Activated T-helper 1 cell treated with anti-CD3 and anti-CD28 coated beads, Interleukin-12 subunit alpha, Interleukin-12 subunit beta, Interleukin-2, Interleukin-4 antibody, amounts not matched to agents 30 ng/mL and 10 ng/mL and 1 ng/mL, durations not matched to agents 14 hours and 24 hours and 36 hours (primary cell): ENCODE data around the gene PDS5A. TPM values are rescaled to one million over a fixed set of nuclear protein-coding genes. Genes with fewer than 3 reads are reported as not detected.
A peak's percentile ranks its signal among the peaks of the same experiment; 100 is the strongest.
"Not testable (repeated sequence)": the region's sequence is repeated elsewhere in the genome, so short reads cannot be mapped to it uniquely, and the experiment has no call there.

ENCODE experiments used
- DNase-seq: peaks from one replicate; pipeline ENCODE4 v3.0.0; 2021; ENCODE audit warnings: low spot score
- H3K27ac Mint-ChIP-seq: one replicate; pipeline ENCODE4 v1.8.0; 2021; ENCODE audit warnings: mild to moderate bottlenecking, mixed read lengths
- H3K27me3 Mint-ChIP-seq: one replicate; pipeline ENCODE4 v1.8.0; 2022; ENCODE audit warnings: mild to moderate bottlenecking, moderate library complexity, mixed read lengths; ENCODE audit not compliant: insufficient read depth
- H3K36me3 Mint-ChIP-seq: one replicate; pipeline ENCODE4 v1.8.0; 2021; ENCODE audit warnings: low read depth, mixed read lengths
- H3K4me1 Mint-ChIP-seq: one replicate; pipeline ENCODE4 v1.8.0; 2021; ENCODE audit warnings: low read depth, mixed read lengths
- H3K4me3 Mint-ChIP-seq: one replicate; pipeline ENCODE4 v1.8.0; 2021; ENCODE audit warnings: mild to moderate bottlenecking, moderate library complexity, mixed read lengths
- H3K9me3 Mint-ChIP-seq: one replicate; pipeline ENCODE4 v1.8.0; 2021; ENCODE audit warnings: mixed read lengths
- intact Hi-C: fragments of 100-400 bp; cut with micrococcal nuclease; formaldehyde crosslinking; loops from one replicate; pipeline ENCODE4 v1.15.1; 2024
- total RNA-seq: library from RNA; stranded (reverse); gene quantifications from 2 replicates; pipeline ENCODE4 v1.2.3, GENCODE V29; 2022

Gene PDS5A
- total RNA-seq, 1 donor from 2014 or later, result 131 TPM

GRCh38 chr4:39873823-39874222 lies 103.9 kb downstream of the PDS5A start:
- Mint-ChIP-seq H3K36me3 (peaks cover 39% of the 10 kb centered on the region), H3K9me3 (no peaks in the 10 kb centered on the region), H3K27me3 (no peaks in the 10 kb centered on the region), H3K27ac (no peak overlapping the region), H3K4me1 (peaks cover 31% of the 10 kb centered on the region), H3K4me3 (peak overlapping the region; percentile 41)
- intact Hi-C loops, result no loop called here
- no peak for DNase-seq

DNA sequence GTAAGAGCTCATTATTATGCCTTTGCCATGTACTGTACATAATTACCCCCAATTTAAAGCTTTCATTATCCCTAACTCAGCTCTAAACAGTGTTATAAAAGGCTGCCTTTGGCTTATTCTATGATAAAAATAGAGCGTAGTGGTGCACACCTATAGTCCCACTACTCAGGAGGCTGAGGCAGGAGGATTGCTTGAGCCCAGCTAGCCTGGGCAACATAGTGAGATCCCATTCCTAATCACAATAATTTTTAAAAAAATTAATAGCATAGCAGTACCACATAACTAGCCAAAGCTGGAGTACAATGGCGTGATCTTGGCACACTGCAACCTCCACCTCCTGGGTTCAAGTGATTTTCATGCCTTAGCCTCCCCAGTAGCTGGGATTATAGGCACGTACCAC lies 112.4 kb downstream of the PDS5A start:
- no peaks in the 10 kb centered on the region for H3K27me3 Mint-ChIP-seq
- peaks cover 27% of the 10 kb centered on the region for H3K36me3 Mint-ChIP-seq
- no peak overlapping the region for H3K27ac Mint-ChIP-seq
- no peak overlapping the region for H3K4me3 Mint-ChIP-seq
- DNase-seq, result no peak
- no peaks in the 10 kb centered on the region for H3K9me3 Mint-ChIP-seq
- peaks cover 4% of the 10 kb centered on the region for H3K4me1 Mint-ChIP-seq
- intact Hi-C loops, result no loop called here

- Mint-ChIP-seq H3K36me3 (peaks cover 32% of the 10 kb centered on the region), H3K27ac (no peak overlapping the region), H3K4me1 (peaks cover 4% of the 10 kb centered on the region), H3K27me3 (no peaks in the 10 kb centered on the region), H3K9me3 (no peaks in the 10 kb centered on the region), H3K4me3 (no peak overlapping the region)
- intact Hi-C loops, result no loop called here
- no peak for DNase-seq
Measured at GRCh38 chr4:39864391-39864790, 113.3 kb downstream of the PDS5A start.

DNA sequence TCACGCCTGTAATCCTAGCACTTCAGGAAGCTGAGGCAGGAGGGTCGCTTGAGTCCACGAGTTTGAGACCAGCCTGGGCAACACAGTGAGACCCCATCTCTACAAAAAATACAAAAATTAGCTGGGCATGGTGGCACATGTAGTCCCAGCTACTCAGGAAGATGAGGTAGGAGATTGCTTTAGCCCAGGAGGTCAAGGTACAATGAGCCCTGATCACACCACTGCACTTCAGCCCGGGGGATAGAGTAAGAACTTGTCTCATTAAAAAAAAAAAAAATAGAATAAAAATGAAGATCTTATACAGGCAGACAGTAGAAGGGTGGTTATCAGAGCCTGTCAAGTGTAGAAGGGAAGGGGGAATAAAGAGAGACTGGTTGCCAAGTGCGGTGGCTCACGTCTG lies 116.9 kb downstream of the PDS5A start:
- H3K9me3 Mint-ChIP-seq, result peaks cover 4% of the 10 kb centered on the region
- DNase-seq, result no peak
- peaks cover 46% of the 10 kb centered on the region for H3K36me3 Mint-ChIP-seq
- intact Hi-C loops, result no loop called here
- H3K4me1 Mint-ChIP-seq, result peaks cover 5% of the 10 kb centered on the region
- no peaks in the 10 kb centered on the region for H3K27me3 Mint-ChIP-seq
- H3K4me3 Mint-ChIP-seq, result no peak overlapping the region
- no peak overlapping the region for H3K27ac Mint-ChIP-seq

- intact Hi-C loops, result no loop called here
- no peak for DNase-seq
- Mint-ChIP-seq H3K36me3 (peaks cover 62% of the 10 kb centered on the region), H3K9me3 (peaks cover 13% of the 10 kb centered on the region), H3K4me1 (peaks cover 12% of the 10 kb centered on the region), H3K27me3 (no peaks in the 10 kb centered on the region), H3K27ac (no peak overlapping the region), H3K4me3 (no peak overlapping the region)
Measured at GRCh38 chr4:39855909-39856512, 121.7 kb downstream of the PDS5A start.

- Mint-ChIP-seq H3K27ac (no peak overlapping the region), H3K9me3 (peaks cover 13% of the 10 kb centered on the region), H3K27me3 (no peaks in the 10 kb centered on the region), H3K4me1 (peaks cover 12% of the 10 kb centered on the region), H3K4me3 (no peak overlapping the region), H3K36me3 (peaks cover 50% of the 10 kb centered on the region)
- intact Hi-C loops, result no loop called here
- DNase-seq, result no peak
Measured at GRCh38 chr4:39852636-39853035, 125.1 kb downstream of the PDS5A start.

DNA sequence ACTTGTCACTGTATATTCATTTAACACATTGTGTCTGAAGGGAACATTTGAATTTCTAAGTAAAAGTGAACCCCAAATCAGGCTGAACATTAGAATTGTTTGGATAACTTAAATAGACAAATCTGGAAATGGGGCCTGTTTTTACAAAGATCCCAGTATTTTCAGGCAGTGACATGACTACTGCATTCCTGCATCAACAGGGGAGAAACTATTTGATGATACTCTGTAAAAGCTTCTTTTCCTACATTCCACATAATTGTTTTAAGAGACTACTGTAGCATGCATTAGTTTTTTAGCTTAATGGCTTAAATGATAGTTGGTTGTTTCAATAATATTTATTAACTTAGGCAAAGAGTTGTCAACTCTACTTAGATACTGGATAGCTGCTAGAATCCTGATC lies 127.0 kb downstream of the PDS5A start:
- no peak overlapping the region for H3K27ac Mint-ChIP-seq
- intact Hi-C loops, result no loop called here
- peaks cover 8% of the 10 kb centered on the region for H3K9me3 Mint-ChIP-seq
- no peaks in the 10 kb centered on the region for H3K27me3 Mint-ChIP-seq
- no peak for DNase-seq
- H3K36me3 Mint-ChIP-seq, result peaks cover 37% of the 10 kb centered on the region
- H3K4me3 Mint-ChIP-seq, result no peak overlapping the region
- H3K4me1 Mint-ChIP-seq, result peaks cover 6% of the 10 kb centered on the region

DNA sequence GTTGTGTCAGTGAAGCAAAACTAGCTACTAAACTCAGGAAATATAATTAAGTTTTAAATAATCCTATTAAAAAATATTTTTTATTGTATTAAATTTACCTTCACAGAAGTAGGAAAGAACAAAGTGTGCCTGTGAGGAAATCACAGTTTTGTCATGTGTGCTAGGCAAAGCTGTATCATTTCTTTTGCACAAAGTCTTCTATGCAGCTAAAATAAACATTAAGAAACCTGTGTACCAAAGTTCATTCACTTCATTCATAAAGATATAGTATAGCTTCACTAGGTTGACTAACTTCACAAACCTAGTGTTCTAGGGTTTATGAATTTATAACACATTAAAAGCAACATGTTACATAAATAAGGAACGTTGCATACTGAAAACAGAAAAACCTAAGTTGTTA lies 131.0 kb downstream of the PDS5A start:
- no peaks in the 10 kb centered on the region for H3K9me3 Mint-ChIP-seq
- no peak overlapping the region for H3K27ac Mint-ChIP-seq
- no peaks in the 10 kb centered on the region for H3K27me3 Mint-ChIP-seq
- H3K4me3 Mint-ChIP-seq, result no peak overlapping the region
- DNase-seq, result no peak
- H3K36me3 Mint-ChIP-seq, result peaks cover 23% of the 10 kb centered on the region
- intact Hi-C loops, result loop anchor here (10.0 kb wide), 1 partner anchor 128 kb away; the partner anchor contains the start of gene PDS5A
- no peaks in the 10 kb centered on the region for H3K4me1 Mint-ChIP-seq

- intact Hi-C loops, result loop anchor here (10.0 kb wide), 1 partner anchor 129 kb away; the partner anchor contains the start of gene PDS5A
- H3K4me1 Mint-ChIP-seq, result no peaks in the 10 kb centered on the region
Measured at GRCh38 chr4:39846120-39846519, 131.6 kb downstream of the PDS5A start.

GRCh38 chr4:39841894-39842293 lies 135.8 kb downstream of the PDS5A start:
- peaks cover 39% of the 10 kb centered on the region for H3K36me3 Mint-ChIP-seq

More at GRCh38 chr4:39846120-39846519, 131.6 kb downstream of the PDS5A start:
- Mint-ChIP-seq H3K27me3 (no peaks in the 10 kb centered on the region), H3K9me3 (no peaks in the 10 kb centered on the region), H3K27ac (no peak overlapping the region), H3K4me3 (no peak overlapping the region), H3K36me3 (peaks cover 25% of the 10 kb centered on the region)
- no peak for DNase-seq

GRCh38 chr4:39840516-39840915 lies 137.2 kb downstream of the PDS5A start:
- peaks cover 46% of the 10 kb centered on the region for H3K36me3 Mint-ChIP-seq

More at GRCh38 chr4:39841894-39842293, 135.8 kb downstream of the PDS5A start:
- Mint-ChIP-seq H3K9me3 (no peaks in the 10 kb centered on the region), H3K27ac (no peak overlapping the region), H3K4me1 (no peaks in the 10 kb centered on the region), H3K27me3 (no peaks in the 10 kb centered on the region), H3K4me3 (no peak overlapping the region)
- DNase-seq, result no peak
- intact Hi-C loops, result loop anchor here (10.0 kb wide), 1 partner anchor 133 kb away; the partner anchor contains the start of gene PDS5A

DNA sequence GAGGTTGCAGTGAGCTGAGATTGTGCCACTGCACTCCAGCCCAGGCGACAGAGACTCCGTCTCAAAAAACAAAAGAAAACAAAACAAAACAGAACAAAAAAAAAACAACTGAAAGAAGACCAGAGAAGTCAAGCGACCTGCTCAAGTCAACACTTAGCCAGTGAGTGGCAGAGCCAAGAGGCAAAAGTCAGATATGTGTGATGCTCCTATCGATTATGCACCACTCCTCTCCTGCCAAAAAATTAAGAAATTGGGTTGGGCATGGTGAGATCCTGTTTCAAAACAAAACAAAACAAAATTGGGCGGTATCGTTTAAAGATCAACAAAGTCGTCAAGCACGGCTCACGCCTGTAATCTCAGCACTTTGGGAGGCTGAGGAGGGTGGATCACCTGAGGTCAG lies 137.7 kb downstream of the PDS5A start:
- no peaks in the 10 kb centered on the region for H3K9me3 Mint-ChIP-seq

More at GRCh38 chr4:39840516-39840915, 137.2 kb downstream of the PDS5A start:
- intact Hi-C loops, result loop anchor here (10.0 kb wide), 1 partner anchor 134 kb away; the partner anchor contains the start of gene PDS5A
- H3K9me3 Mint-ChIP-seq, H3K4me3 Mint-ChIP-seq, DNase-seq, H3K27ac Mint-ChIP-seq, H3K4me1 Mint-ChIP-seq, H3K27me3 Mint-ChIP-seq: not testable (repeated sequence)

DNA sequence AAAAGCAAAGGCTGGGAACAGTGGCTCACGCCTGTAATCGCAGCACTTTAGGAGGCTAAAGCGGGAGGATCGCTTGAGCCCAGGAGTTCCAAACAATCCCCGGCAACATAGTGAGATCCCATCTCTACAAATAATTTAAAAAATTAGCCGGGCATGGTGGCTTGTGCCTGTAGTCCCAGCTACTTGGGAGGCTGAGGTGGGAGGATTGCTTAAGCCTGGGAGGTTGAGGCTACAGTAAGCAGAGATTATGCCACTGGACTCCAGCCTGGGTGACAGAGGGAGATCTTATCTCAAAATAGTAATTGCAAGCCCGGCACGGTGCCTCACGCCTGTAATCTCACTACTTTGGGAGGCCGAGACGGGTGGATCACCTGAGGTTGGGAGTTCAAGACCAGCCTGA lies 139.3 kb downstream of the PDS5A start:
- H3K27ac Mint-ChIP-seq, H3K4me3 Mint-ChIP-seq, intact Hi-C loops, H3K4me1 Mint-ChIP-seq, DNase-seq, H3K9me3 Mint-ChIP-seq, H3K27me3 Mint-ChIP-seq: not testable (repeated sequence)
- H3K36me3 Mint-ChIP-seq, result peaks cover 53% of the 10 kb centered on the region

More for the DNA sequence above, 137.7 kb downstream of the PDS5A start:
- no peaks in the 10 kb centered on the region for H3K27me3 Mint-ChIP-seq
- no peaks in the 10 kb centered on the region for H3K4me1 Mint-ChIP-seq
- H3K36me3 Mint-ChIP-seq, result peaks cover 47% of the 10 kb centered on the region
- no peak overlapping the region for H3K27ac Mint-ChIP-seq
- no peak for DNase-seq
- H3K4me3 Mint-ChIP-seq, result no peak overlapping the region
- intact Hi-C loops, result loop anchor here (10.0 kb wide), 1 partner anchor 135 kb away; the partner anchor contains the start of gene PDS5A
